H1 (cell line): ENCODE data around the gene DUOXA2.

Experiments used
- CHD1 ChIP-seq: IDR thresholded peaks from 2 replicates; pipeline ENCODE4 v1.6.1; 2012; ENCODE audit warnings: low read depth, low read length, improper control_type of control experiment
- POLR2A ChIP-seq, 2 experiments: IDR thresholded peaks; 1 replicate in 1 of 2; 2 replicates in 1 of 2; pipeline ENCODE4 v1.6.1; 2011; ENCODE audit warnings: low read depth in 2 of 2, low read length in 2 of 2, mild to moderate bottlenecking in 2 of 2; ENCODE audit errors: control extremely low read depth in 1 of 2
- RAD21 ChIP-seq, 2 experiments: IDR thresholded peaks in 1 of 2; conservative IDR thresholded peaks in 1 of 2; 2 replicates each; pipeline ENCODE4 v1.6.1; 2011; ENCODE audit warnings: low read depth in 2 of 2, low read length in 2 of 2, improper control_type of control experiment in 1 of 2, inconsistent platforms in 1 of 2, mild to moderate bottlenecking in 1 of 2, moderate library complexity in 1 of 2

- TF ChIP-seq RAD21 (IDR thresholded peaks at IDR 0.05 in 1 of 2, conservative IDR thresholded peaks at IDR 0.05 in 1 of 2; ENCODE audit: low read depth in 2 of 2, low read length in 2 of 2) = no peak
- no peak for TF ChIP-seq POLR2A (IDR thresholded peaks at IDR 0.05; ENCODE audit: control extremely low read depth in 1 of 2, low read depth in 2 of 2, low read length in 2 of 2)
- TF ChIP-seq CHD1 = no peak
Observed at GRCh38 chr15:45150481-45150880, 36.4 kb downstream of the DUOXA2 start.
